HG03457 (cell line): ENCODE data around the gene KRTAP10-4.
"Not testable (repeated sequence)": the region's sequence is repeated elsewhere in the genome, so short reads cannot be mapped to it uniquely, and the experiment has no call there.

Experiments
- ATAC-seq: cut with Tn5 transposase; IDR thresholded peaks from one replicate; pipeline ENCODE4 v1.9.1; 2021; ENCODE audit warnings: moderate number of reproducible peaks; ENCODE audit not compliant: unreplicated experiment

Gene KRTAP10-4

GRCh38 chr21:44596068-44596725 lies 22.7 kb downstream of the KRTAP10-4 start:
- ATAC-seq, result no peak

- ATAC-seq, result no peak
These were observed 24.5 kb downstream of the KRTAP10-4 start for GRCh38 chr21:44598061-44598460.

- no peak for ATAC-seq
These were observed 25.9 kb downstream of the KRTAP10-4 start for GRCh38 chr21:44599264-44600029.

- ATAC-seq, result not testable (repeated sequence)
These were observed 26.8 kb downstream of the KRTAP10-4 start, which contains the start of gene KRTAP10-7 for GRCh38 chr21:44600118-44600978. Gene KRTAP10-7, plus strand, starts transcription at chr21:44600597. Its CDS starts 25 bp downstream, at chr21:44600622.

- ATAC-seq, result not testable (repeated sequence)
These were observed 27.6 kb downstream of the KRTAP10-4 start for GRCh38 chr21:44601091-44601490.

GRCh38 chr21:44601596-44602462 lies 28.3 kb downstream of the KRTAP10-4 start:
- no peak for ATAC-seq

- no peak for ATAC-seq
These were observed 28.9 kb downstream of the KRTAP10-4 start for GRCh38 chr21:44602463-44602850.

- no peak for ATAC-seq
These were observed 29.8 kb downstream of the KRTAP10-4 start for GRCh38 chr21:44603109-44603875.

- ATAC-seq, result no peak
These were observed 30.4 kb downstream of the KRTAP10-4 start for GRCh38 chr21:44603911-44604310.

- ATAC-seq, result no peak
These were observed 33.0 kb downstream of the KRTAP10-4 start for GRCh38 chr21:44606495-44606894.

GRCh38 chr21:44609193-44609592 lies 35.7 kb downstream of the KRTAP10-4 start:
- ATAC-seq, result no peak

GRCh38 chr21:44610157-44610843 lies 36.8 kb downstream of the KRTAP10-4 start:
- ATAC-seq, result not testable (repeated sequence)

GRCh38 chr21:44611551-44611950 lies 38.0 kb downstream of the KRTAP10-4 start:
- no peak for ATAC-seq

- no peak for ATAC-seq
These were observed 38.5 kb downstream of the KRTAP10-4 start, which contains the start of gene KRTAP10-8 for GRCh38 chr21:44612029-44612486. Gene KRTAP10-8, plus strand, starts transcription at chr21:44612079. Its CDS starts 22 bp downstream, at chr21:44612101.

- ATAC-seq, result no peak
These were observed 39.2 kb downstream of the KRTAP10-4 start for GRCh38 chr21:44612669-44613229.

GRCh38 chr21:44613386-44614155 lies 40.0 kb downstream of the KRTAP10-4 start:
- no peak for ATAC-seq

- ATAC-seq, result no peak
These were observed 40.7 kb downstream of the KRTAP10-4 start for GRCh38 chr21:44614161-44614631.
